K562 (cell line): ENCODE measurements around the gene DEFB116. TPM values are rescaled to one million over a fixed set of nuclear protein-coding genes. Genes with fewer than 3 reads are reported as not detected.

Experiments
- ATAC-seq: fragments of 200-7000 bp; cut with Tn5 transposase; 3 replicates; pipeline ENCODE4 v1.9.1; 2020; ENCODE audit warnings: moderate library complexity
- BruUV-seq: library from RNA; stranded (reverse); fragments of 400-500 nt; replicated peaks from 2 replicates; lab custom pipeline; 2021; lab: Mats Ljungman, UMichigan
- CTCF ChIA-PET: fragments of 300-600 bp; formaldehyde crosslinking; extraction: SDS; loops from one replicate; lab custom pipeline; 2021; ENCODE audit warnings: low intra/inter-chr PET ratio; lab: Yijun Ruan, JAX
- POLR2A ChIA-PET: fragments of 300-600, 350-650 bp; sonication (Branson Sonifier 250); formaldehyde crosslinking; extraction: SDS; loops from one replicate; lab custom pipeline; 2021; ENCODE audit warnings: antibody characterized with exemption, inconsistent platforms; lab: Yijun Ruan, JAX
- DNase-seq, 4 experiments: peaks; one replicate each; pipeline versions ENCODE4 v3.0.0 to v3.0.0-alpha.2; 2011 to 2018; ENCODE audit warnings: low spot score in 3 of 4, mixed read lengths in 3 of 4; ENCODE audit errors: extremely low read depth in 1 of 4
- FAIRE-seq: peaks from 2 replicates; lab custom pipeline; 2011; peaks lifted over from hg19 to GRCh38; lab: Jason Lieb, UNC
- H2AFZ ChIP-seq: 2 replicates; pipeline ENCODE4 v1.6.0; 2011; ENCODE audit warnings: low read depth, low read length, control low read depth, inconsistent platforms
- H3K27ac ChIP-seq: fragments of 200-600 bp; 3 replicates; pipeline ENCODE4 v1.8.0; 2011; ENCODE audit warnings: low read depth, mild to moderate bottlenecking, control low read depth, inconsistent platforms, low read length, moderate library complexity, mixed read lengths; ENCODE audit errors: extremely low read depth
- H3K27me3 ChIP-seq, 2 experiments: fragments of 300-600 bp in 1 of 2; 2 replicates in 1 of 2; 3 replicates in 1 of 2; pipeline versions ENCODE4 v1.6.0 to v1.8.0; 2011; ENCODE audit warnings: inconsistent platforms in 2 of 2, low read length in 2 of 2, mild to moderate bottlenecking in 1 of 2, mixed read lengths in 1 of 2, moderate library complexity in 1 of 2; ENCODE audit not compliant: control insufficient read depth in 2 of 2, insufficient read depth in 2 of 2
- H3K36me3 ChIP-seq: fragments of 300-600 bp; 3 replicates; pipeline ENCODE4 v1.8.0; 2011; ENCODE audit warnings: mild to moderate bottlenecking, low read length, inconsistent platforms; ENCODE audit not compliant: control insufficient read depth, insufficient read depth
- H3K4me1 ChIP-seq, 2 experiments: fragments of 200-600 bp in 1 of 2; replicated peaks in 1 of 2; 2 replicates in 1 of 2; 3 replicates in 1 of 2; pipeline versions ENCODE4 v1.5.1 to v1.8.0; 2011; ENCODE audit warnings: inconsistent platforms in 2 of 2, low read length in 2 of 2, mild to moderate bottlenecking in 1 of 2, mixed read lengths in 1 of 2, moderate library complexity in 1 of 2; ENCODE audit not compliant: control insufficient read depth in 2 of 2, insufficient read depth in 2 of 2
- H3K4me2 ChIP-seq: 2 replicates; pipeline ENCODE4 v1.6.1; 2011; ENCODE audit warnings: low read length, control low read depth, inconsistent platforms, mixed read lengths; ENCODE audit not compliant: insufficient read depth
- H3K4me3 ChIP-seq: fragments of 200-600 bp; sonication (generic), shearing (Covaris generic); 2 replicates; pipeline ENCODE4 v1.5.1; 2016; ENCODE audit warnings: control low read depth, inconsistent platforms
- H3K79me2 ChIP-seq: fragments of 200-600 bp; 3 replicates; pipeline ENCODE4 v1.8.0; 2011; ENCODE audit warnings: low read length, inconsistent platforms; ENCODE audit not compliant: control insufficient read depth, insufficient read depth
- H3K9ac ChIP-seq, 2 experiments: 2 replicates each; pipeline versions ENCODE4 v1.6.0 to v1.6.1; 2011; ENCODE audit warnings: low read depth in 2 of 2, low read length in 2 of 2, control low read depth in 1 of 2, inconsistent platforms in 1 of 2, mild to moderate bottlenecking in 1 of 2, mixed read lengths in 1 of 2; ENCODE audit not compliant: insufficient read depth in 1 of 2
- H3K9me1 ChIP-seq: one replicate; pipeline ENCODE4 v1.6.0; 2011; ENCODE audit warnings: inconsistent platforms, mild to moderate bottlenecking, low read length, moderate library complexity; ENCODE audit not compliant: control insufficient read depth, insufficient read depth
- H3K9me3 ChIP-seq: replicated peaks from 2 replicates; pipeline ENCODE4 v1.5.1; 2011; ENCODE audit warnings: low read depth, low read length, inconsistent platforms; ENCODE audit not compliant: control insufficient read depth, insufficient read depth
- H4K20me1 ChIP-seq: replicated peaks from 2 replicates; pipeline ENCODE4 v1.6.1; 2011; ENCODE audit warnings: low read length, inconsistent platforms, mixed read lengths; ENCODE audit not compliant: control insufficient read depth, insufficient read depth
- ETV6 ChIP-seq, 3 experiments: fragments of 150-350 bp in 1 of 3; sonication (generic) in 1 of 3; formaldehyde crosslinking in 1 of 3; IDR thresholded peaks; 2 replicates each; pipeline versions ENCODE4 v1.6.1 to v1.8.0; 2014 to 2022; ENCODE audit warnings: borderline replicate concordance in 2 of 3, low read depth in 2 of 3, antibody characterized with exemption in 1 of 3, low read length in 1 of 3, mild to moderate bottlenecking in 1 of 3, missing genetic modification reagents in 1 of 3
- IFI16 ChIP-seq: fragments of 250-450 bp; sonication (Bioruptor Pico); IDR thresholded peaks from 2 replicates; pipeline ENCODE4 v2.1.2; 2022; ENCODE audit warnings: mild to moderate bottlenecking, inconsistent platforms
- MCM7 ChIP-seq, 2 experiments: fragments of 450-650 bp; IDR thresholded peaks; 2 replicates each; pipeline ENCODE4 v1.6.1; 2016 to 2018
- MXI1 ChIP-seq: IDR thresholded peaks from 2 replicates; pipeline ENCODE4 v1.6.1; 2011; ENCODE audit warnings: low read depth, mild to moderate bottlenecking, improper control_type of control experiment, low read length
- POLR2H ChIP-seq: IDR thresholded peaks from 2 replicates; pipeline ENCODE4 v1.6.1; 2016; ENCODE audit warnings: missing genetic modification characterization, low read depth, mild to moderate bottlenecking, control low read depth, missing compliant biosample characterization, moderate library complexity
- YY1 ChIP-seq, 3 experiments: IDR thresholded peaks; 2 replicates each; pipeline ENCODE4 v1.6.1; 2011; ENCODE audit warnings: low read length in 2 of 3, mild to moderate bottlenecking in 2 of 3, moderate library complexity in 2 of 3, borderline replicate concordance in 1 of 3, control low read depth in 1 of 3, low read depth in 1 of 3; ENCODE audit not compliant: insufficient read depth in 3 of 3, insufficient replicate concordance in 2 of 3, control insufficient read depth in 1 of 3, insufficient read length in 1 of 3; ENCODE audit errors: extremely low read depth in 1 of 3
- ZNF12 ChIP-seq: sonication (generic); formaldehyde crosslinking; IDR thresholded peaks from 2 replicates; pipeline ENCODE4 v1.4.0; 2020; ENCODE audit warnings: mild to moderate bottlenecking, missing genetic modification reagents
- ZNF124 ChIP-seq: sonication (generic); formaldehyde crosslinking; IDR thresholded peaks from 2 replicates; pipeline ENCODE4 v1.8.1; 2022; ENCODE audit warnings: missing genetic modification reagents
- ZNF384 ChIP-seq: IDR thresholded peaks from 2 replicates; pipeline ENCODE4 v1.6.1; 2012; ENCODE audit warnings: low read depth, low read length, improper control_type of control experiment
- ZNF407 ChIP-seq: fragments of 450-650 bp; IDR thresholded peaks from 2 replicates; pipeline ENCODE4 v1.6.1; 2016; ENCODE audit warnings: low read depth
- WGBS: fragments of 100-300 bp; shearing (Covaris generic); methylation state at CpG from one replicate; pipeline ENCODE4 v1.1.6; 2016; ENCODE audit warnings: low coverage, mixed read lengths; ENCODE audit not compliant: insufficient coverage; ENCODE audit errors: missing lambda C conversion rate; 5-methylcytosine and 5-hydroxymethylcytosine counted together
- in situ Hi-C: fragments of 300-500 bp; cut with MboI; formaldehyde crosslinking; loops from 4 replicates; pipeline ENCODE4 v1.15.0; 2018; ENCODE audit warnings: inconsistent platforms, mixed read lengths
- intact Hi-C: fragments of 100-400 bp; cut with micrococcal nuclease; formaldehyde crosslinking; loops from 2 replicates; pipeline ENCODE4 v1.14.2; 2022
- polyA plus RNA-seq, 8 experiments: library from polyadenylated mRNA; depleted of rRNA in 4 of 8; stranded (reverse) in 5 of 8; unstranded in 3 of 8; fragments of >200 nt; fragmentation: Nextera tagmentation in 2 of 8; fragmentation: Illumina TruSeq in 1 of 8; extraction: Ambion mirVana in 2 of 8; extraction: Trizol in 1 of 8; gene quantifications; 2 replicates each; pipeline versions ENCODE4 v1.2.1 to v1.2.3, GENCODE V29; 2011 to 2014; ENCODE audit warnings: inconsistent platforms in 1 of 8, missing spikeins in 1 of 8
- total RNA-seq, 7 experiments: library from RNA; depleted of rRNA in 6 of 7; stranded (reverse); fragments of >200 nt in 6 of 7; fragmentation: Illumina TruSeq in 2 of 7; extraction: Trizol in 2 of 7; gene quantifications; 2 replicates each; pipeline versions ENCODE4 v1.2.1 to v1.2.3, GENCODE V29; 2011 to 2021; ENCODE audit warnings: low replicate concordance in 1 of 7
- TF ChIP-seq, protein P1 (sequence below): fragments of 450-650 bp; formaldehyde crosslinking; IDR thresholded peaks from 2 replicates; pipeline ENCODE4 v1.4.0; 2020; ENCODE audit warnings: mild to moderate bottlenecking, moderate library complexity
- TF ChIP-seq, protein P2 (sequence below): sonication (generic); formaldehyde crosslinking; IDR thresholded peaks from 2 replicates; pipeline ENCODE4 v1.9.0; 2022; ENCODE audit warnings: mild to moderate bottlenecking, missing genetic modification reagents

Gene DEFB116
- total and polyA plus RNA-seq, 9 of the 15 experiments (the other 6 are each of a cell fraction or from before 2014, with no cell fraction given), result not detected

DNA sequence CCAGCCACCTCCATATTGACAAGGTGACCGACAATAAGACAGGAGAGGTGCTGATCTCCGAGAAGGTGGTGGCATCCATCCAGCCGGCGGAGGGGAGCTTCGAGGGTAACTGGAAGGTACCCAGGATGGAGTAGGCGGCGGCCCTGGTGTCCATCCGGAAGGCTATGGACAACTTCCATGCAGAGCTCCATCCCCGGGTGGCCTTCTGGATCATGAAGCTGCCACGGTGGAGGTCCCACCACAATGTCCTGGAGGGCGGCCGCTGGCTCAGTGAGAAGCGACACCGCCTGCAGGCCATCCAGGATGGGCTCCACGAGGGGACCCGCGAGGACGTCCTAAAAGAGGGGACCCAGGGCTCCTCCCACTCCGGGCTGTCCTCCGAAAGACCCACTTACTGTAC lies 33.9 kb downstream of the DEFB116 start:
- H4K20me1 ChIP-seq, result no peaks in the 10 kb centered on the region
- DNase-seq, result no peak
- no peak overlapping the region for H3K27ac ChIP-seq
- no peak overlapping the region for H3K4me3 ChIP-seq
- in situ Hi-C loops (loop anchor here (25.0 kb wide), 1 partner anchor 1512 kb away; no protein-coding TSS in a partner anchor), intact Hi-C loops (no loop called here)
- H2AFZ ChIP-seq, result no peak overlapping the region
- FAIRE-seq, result no peak
- H3K27me3 ChIP-seq, result no peaks in the 10 kb centered on the region
- no peaks in the 10 kb centered on the region for H3K9me3 ChIP-seq
- no peaks in the 10 kb centered on the region for H3K9me1 ChIP-seq
- no peak for ATAC-seq
- WGBS, result 1% methylated on average over 20 of the region's 20 CpGs
- H3K9ac ChIP-seq, result no peak overlapping the region
- CTCF ChIA-PET, result no interaction called here
- no TSS peak for BruUV-seq
- H3K79me2 ChIP-seq, result no peaks in the 10 kb centered on the region
- POLR2A ChIA-PET, result no interaction called here
- no peaks in the 10 kb centered on the region for H3K36me3 ChIP-seq
- H3K4me1 ChIP-seq, result no peaks in the 10 kb centered on the region
- H3K4me2 ChIP-seq, result no peak overlapping the region
- TF ChIP-seq IFI16 (CRISPR knock-in tag) (no peak), ZNF12 (CRISPR knock-in tag) (no peak), ZNF407 (no peak), ETV6 (IDR thresholded peaks at IDR 0.05; ENCODE audit: borderline replicate concordance in 1 of 2, low read depth in 2 of 2, low read length in 1 of 2) (no peak), ETV6 (CRISPR knock-in tag; IDR thresholded peaks at IDR 0.05; ENCODE audit: borderline replicate concordance) (no peak), ZNF124 (no peak), ZNF384 (no peak), POLR2H (tag) (no peak), MXI1 (no peak), MCM7 (IDR thresholded peaks at IDR 0.05) (no peak), YY1 (IDR thresholded peaks at IDR 0.05; ENCODE audit: borderline replicate concordance in 1 of 3, control insufficient read depth in 1 of 3, extremely low read depth in 1 of 3, insufficient read depth in 3 of 3, insufficient read length in 1 of 3, insufficient replicate concordance in 2 of 3, low read depth in 1 of 3, low read length in 2 of 3) (no peak)
- TF ChIP-seq, protein P1, sequence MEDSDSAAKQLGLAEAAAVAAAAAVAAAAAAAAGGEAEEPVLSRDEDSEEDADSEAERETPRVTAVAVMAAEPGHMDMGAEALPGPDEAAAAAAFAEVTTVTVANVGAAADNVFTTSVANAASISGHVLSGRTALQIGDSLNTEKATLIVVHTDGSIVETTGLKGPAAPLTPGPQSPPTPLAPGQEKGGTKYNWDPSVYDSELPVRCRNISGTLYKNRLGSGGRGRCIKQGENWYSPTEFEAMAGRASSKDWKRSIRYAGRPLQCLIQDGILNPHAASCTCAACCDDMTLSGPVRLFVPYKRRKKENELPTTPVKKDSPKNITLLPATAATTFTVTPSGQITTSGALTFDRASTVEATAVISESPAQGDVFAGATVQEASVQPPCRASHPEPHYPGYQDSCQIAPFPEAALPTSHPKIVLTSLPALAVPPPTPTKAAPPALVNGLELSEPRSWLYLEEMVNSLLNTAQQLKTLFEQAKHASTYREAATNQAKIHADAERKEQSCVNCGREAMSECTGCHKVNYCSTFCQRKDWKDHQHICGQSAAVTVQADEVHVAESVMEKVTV (CRISPR knock-in tag), result no peak
- TF ChIP-seq, protein P2, sequence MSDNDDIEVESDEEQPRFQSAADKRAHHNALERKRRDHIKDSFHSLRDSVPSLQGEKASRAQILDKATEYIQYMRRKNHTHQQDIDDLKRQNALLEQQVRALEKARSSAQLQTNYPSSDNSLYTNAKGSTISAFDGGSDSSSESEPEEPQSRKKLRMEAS (CRISPR knock-in tag), result no peak
